ENCODE measurements around the gene KIAA1328. TPM values are rescaled to one million over a fixed set of nuclear protein-coding genes. Genes with fewer than 3 reads are reported as not detected.

Gene KIAA1328
- total and polyA plus RNA-seq, 9 of the 15 experiments (the other 6 are each of a cell fraction or from before 2014, with no cell fraction given), result 4.0 to 8.6 (median 7.4) TPM

GRCh38 chr18:36901277-36901701 lies 72.4 kb downstream of the KIAA1328 start (continued):
- TF ChIP-seq DACH1 (IDR thresholded peaks at IDR 0.05; ENCODE audit: partially characterized antibody) (peak; percentile 77), LEF1 (IDR thresholded peaks at IDR 0.05) (peak; percentile 73; the same call in 1 of the 2 replicates), SOX6 (IDR thresholded peaks at IDR 0.05) (peak; percentile 92), ARID3A (IDR thresholded peaks at IDR 0.05; ENCODE audit: borderline replicate concordance, low read depth, low read length) (peak; percentile 84; the same call in 1 of the 2 replicates), PKNOX1 (IDR thresholded peaks at IDR 0.05) (peak; percentile 93), ARHGAP35 (IDR thresholded peaks at IDR 0.05; ENCODE audit: partially characterized antibody) (peak; percentile 80), NCOA6 (IDR thresholded peaks at IDR 0.05) (no peak), BMI1 (IDR thresholded peaks at IDR 0.05; ENCODE audit: low read length) (no peak), TCF3 (CRISPR knock-in tag; IDR thresholded peaks at IDR 0.05) (peak; percentile 70), NCOR1 (IDR thresholded peaks at IDR 0.05) (peak; percentile 60), MEIS2 (IDR thresholded peaks at IDR 0.05; ENCODE audit: partially characterized antibody) (peak; percentile 99), FOXM1 (IDR thresholded peaks at IDR 0.05; ENCODE audit: low read depth) (peak; percentile 73), FOXM1 (CRISPR knock-in tag; IDR thresholded peaks at IDR 0.05; ENCODE audit: low read depth) (no peak), JUND (IDR thresholded peaks at IDR 0.05; ENCODE audit: borderline replicate concordance, low read depth, low read length) (peak; percentile 91), JUND (tag; IDR thresholded peaks at IDR 0.05; ENCODE audit: borderline replicate concordance, low read depth, low read length) (peak; percentile 92), PHF8 (IDR thresholded peaks at IDR 0.05; ENCODE audit: borderline replicate concordance, low read length) (peak; percentile 16; the same call in 1 of the 2 replicates), EP300 (IDR thresholded peaks at IDR 0.05; ENCODE audit: low read length) (peak; percentile 76), HDAC6 (IDR thresholded peaks at IDR 0.05; ENCODE audit: low read depth, low read length) (no peak), TAL1 (IDR thresholded peaks at IDR 0.05) (peak; percentile 58; the same call in 1 of the 2 replicates), FOS (IDR thresholded peaks at IDR 0.05; ENCODE audit: extremely low read depth, insufficient read length) (peak; percentile 56), ZNF12 (CRISPR knock-in tag; IDR thresholded peaks at IDR 0.05) (no peak), EGR1 (conservative IDR thresholded peaks at IDR 0.05) (peak; percentile 70), CHAMP1 (IDR thresholded peaks at IDR 0.05) (0 out of 2 replicates have a peak, but pooled peaks have one; percentile 16)

Measured in K562 (cell line).